Thoracic aorta (tissue), 2 donors: ENCODE data around the gene DICER1. TPM values are rescaled to one million over a fixed set of nuclear protein-coding genes. Genes with fewer than 3 reads are reported as not detected.

Source experiments
- ATAC-seq: fragments of 150-250 bp; one replicate; pipeline ENCODE4 v1.8.0; 2017; ENCODE audit warnings: low read depth; ENCODE audit not compliant: insufficient number of reproducible peaks, low FRiP score
- DNase-seq: peaks from one replicate; pipeline ENCODE4 v3.0.0-alpha.2; 2020; ENCODE audit warnings: low spot score
- H3K27ac ChIP-seq, 2 donors: fragments of 200-600 bp; sonication (generic); 1 replicate in 1 of 2; 2 replicates in 1 of 2; pipeline ENCODE4 v1.5.1; 2016; ENCODE audit warnings: mild to moderate bottlenecking in 2 of 2, moderate library complexity in 2 of 2
- H3K27me3 ChIP-seq: fragments of 200-600 bp; sonication (generic); replicated peaks from 2 replicates; pipeline ENCODE4 v1.6.0; 2016; ENCODE audit warnings: mild to moderate bottlenecking; ENCODE audit not compliant: insufficient read depth
- H3K36me3 ChIP-seq: fragments of 200-600 bp; sonication (generic); one replicate; pipeline ENCODE4 v1.5.1; 2016
- H3K4me1 ChIP-seq, 2 donors: fragments of 200-600 bp; sonication (generic); 1 replicate in 1 of 2; 2 replicates in 1 of 2; pipeline versions ENCODE4 v1.5.1 to v1.6.0; 2016; ENCODE audit warnings: low read depth in 2 of 2, mild to moderate bottlenecking in 1 of 2; ENCODE audit not compliant: control insufficient read depth in 1 of 2
- H3K4me3 ChIP-seq: fragments of 200-600 bp; sonication (generic); 2 replicates; pipeline ENCODE4 v1.5.1; 2016; ENCODE audit warnings: mild to moderate bottlenecking
- H3K9me3 ChIP-seq: fragments of 200-600 bp; sonication (generic); 2 replicates; pipeline ENCODE4 v1.5.1; 2016
- total RNA-seq, 2 donors: library from RNA; depleted of rRNA; stranded (reverse); fragments of >200 nt; gene quantifications; one replicate each; pipeline versions ENCODE4 v1.1.0 to v1.2.3, GENCODE V29; 2016
- TF ChIP-seq, protein P1 (sequence below): fragments of 200-600 bp; sonication (generic); IDR thresholded peaks from one replicate; pipeline ENCODE4 v1.5.1; 2019; ENCODE audit warnings: antibody characterized with exemption

Gene DICER1
- total RNA-seq, 2 donors from 2014 or later, result 56.3 to 92.5 TPM

DNA sequence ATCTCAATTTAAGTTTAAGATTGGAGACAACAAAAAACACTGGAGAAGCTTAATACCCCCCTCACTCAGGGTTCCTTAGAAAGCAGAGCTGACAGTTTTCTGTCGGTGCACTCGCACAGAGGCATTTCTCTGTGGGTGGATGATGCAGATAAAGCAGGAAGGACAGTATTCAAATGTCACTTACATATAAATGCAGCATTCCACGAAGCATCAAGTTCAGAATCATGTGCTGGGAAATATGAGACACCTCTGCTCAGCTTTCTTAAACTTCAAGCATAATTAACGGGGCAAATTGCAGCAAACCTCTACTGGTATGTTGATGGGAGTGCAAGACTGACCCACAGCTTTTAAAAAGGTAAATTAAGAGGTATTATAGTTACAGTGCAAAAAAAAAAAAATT lies 68.7 kb downstream of the DICER1 start:
- ATAC-seq (no peak), DNase-seq (no peak)

DNA sequence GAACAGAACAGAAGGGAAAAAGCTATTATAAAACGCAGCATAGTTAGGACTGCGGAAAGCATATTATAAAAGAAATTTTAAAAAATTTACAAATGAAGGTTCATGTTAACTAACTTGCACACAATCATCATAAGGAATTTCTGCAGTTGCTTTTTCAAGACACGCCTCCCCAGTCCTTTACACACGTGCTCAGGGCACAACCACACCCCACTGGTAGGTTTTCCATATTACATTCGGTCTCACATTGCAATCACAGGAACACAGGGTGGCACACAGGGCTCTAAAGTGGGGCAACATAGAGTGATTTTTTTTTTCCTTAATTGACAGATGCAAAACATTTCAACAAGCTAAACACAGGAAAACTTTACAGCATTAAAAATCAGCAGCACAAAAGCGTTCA lies 69.7 kb downstream of the DICER1 start:
- no peak for DNase-seq
- TF ChIP-seq, protein P1, sequence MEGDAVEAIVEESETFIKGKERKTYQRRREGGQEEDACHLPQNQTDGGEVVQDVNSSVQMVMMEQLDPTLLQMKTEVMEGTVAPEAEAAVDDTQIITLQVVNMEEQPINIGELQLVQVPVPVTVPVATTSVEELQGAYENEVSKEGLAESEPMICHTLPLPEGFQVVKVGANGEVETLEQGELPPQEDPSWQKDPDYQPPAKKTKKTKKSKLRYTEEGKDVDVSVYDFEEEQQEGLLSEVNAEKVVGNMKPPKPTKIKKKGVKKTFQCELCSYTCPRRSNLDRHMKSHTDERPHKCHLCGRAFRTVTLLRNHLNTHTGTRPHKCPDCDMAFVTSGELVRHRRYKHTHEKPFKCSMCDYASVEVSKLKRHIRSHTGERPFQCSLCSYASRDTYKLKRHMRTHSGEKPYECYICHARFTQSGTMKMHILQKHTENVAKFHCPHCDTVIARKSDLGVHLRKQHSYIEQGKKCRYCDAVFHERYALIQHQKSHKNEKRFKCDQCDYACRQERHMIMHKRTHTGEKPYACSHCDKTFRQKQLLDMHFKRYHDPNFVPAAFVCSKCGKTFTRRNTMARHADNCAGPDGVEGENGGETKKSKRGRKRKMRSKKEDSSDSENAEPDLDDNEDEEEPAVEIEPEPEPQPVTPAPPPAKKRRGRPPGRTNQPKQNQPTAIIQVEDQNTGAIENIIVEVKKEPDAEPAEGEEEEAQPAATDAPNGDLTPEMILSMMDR, result no peak
- Histone ChIP-seq H3K4me1 (no peaks in the 10 kb centered on the region), H3K9me3 (no peaks in the 10 kb centered on the region), H3K36me3 (peaks cover 22% of the 10 kb centered on the region), H3K27me3 (no peaks in the 10 kb centered on the region), H3K27ac (no peak overlapping the region), H3K4me3 (no peak overlapping the region)
- no peak for ATAC-seq

More for the DNA sequence above, 68.7 kb downstream of the DICER1 start:
- Histone ChIP-seq H3K4me3 (no peak overlapping the region), H3K27me3 (no peaks in the 10 kb centered on the region), H3K36me3 (peaks cover 29% of the 10 kb centered on the region), H3K27ac (no peak overlapping the region), H3K9me3 (no peaks in the 10 kb centered on the region), H3K4me1 (no peaks in the 10 kb centered on the region)
- TF ChIP-seq, protein P1, result no peak

DNA sequence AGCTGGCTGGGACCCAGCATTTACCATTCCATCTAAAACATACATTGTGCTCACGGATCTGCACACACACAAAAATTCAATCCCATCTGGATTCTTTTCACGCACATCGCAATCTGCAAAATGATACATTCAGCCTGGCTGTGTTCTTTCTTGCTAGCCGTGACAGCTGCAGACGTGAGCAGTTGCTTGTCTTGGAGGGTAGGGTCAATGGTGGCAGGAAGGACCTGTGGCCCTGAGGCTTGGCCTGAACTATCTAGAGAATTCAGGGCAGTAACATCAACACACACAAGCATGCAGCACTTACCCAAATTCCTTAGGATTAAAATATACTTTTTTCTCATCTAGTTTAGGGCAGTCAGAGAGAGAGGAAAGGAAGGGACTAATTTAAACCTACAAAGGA lies 72.0 kb downstream of the DICER1 start:
- H3K27ac ChIP-seq, result no peak overlapping the region
- DNase-seq (no peak), ATAC-seq (no peak)
- H3K36me3 ChIP-seq, result peaks cover 13% of the 10 kb centered on the region
- no peaks in the 10 kb centered on the region for H3K9me3 ChIP-seq
- no peaks in the 10 kb centered on the region for H3K4me1 ChIP-seq
- H3K27me3 ChIP-seq, result no peaks in the 10 kb centered on the region
- H3K4me3 ChIP-seq, result no peak overlapping the region
- TF ChIP-seq, protein P1, result no peak

DNA sequence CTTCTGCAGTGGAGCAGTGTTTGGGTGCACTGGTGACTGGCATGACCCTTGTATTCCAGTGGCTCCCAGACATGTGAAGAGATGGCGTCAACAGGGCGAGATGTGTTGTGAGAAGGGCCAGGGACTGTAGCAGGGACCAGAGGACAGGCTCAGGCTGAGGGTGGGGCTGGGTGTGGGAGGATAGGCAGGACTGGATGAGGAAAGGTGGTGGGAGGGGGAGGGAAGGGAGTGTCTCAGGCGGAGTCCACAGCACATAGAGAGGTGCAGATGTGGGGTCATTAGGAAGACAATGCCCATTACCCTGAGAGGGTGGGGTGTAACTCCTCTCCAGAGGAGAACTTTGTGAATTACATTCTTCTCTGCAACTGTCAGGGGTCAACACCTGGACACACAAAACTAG lies 78.5 kb downstream of the DICER1 start:
- Histone ChIP-seq H3K27ac (no peak overlapping the region), H3K27me3 (no peaks in the 10 kb centered on the region), H3K4me3 (no peak overlapping the region), H3K36me3 (no peaks in the 10 kb centered on the region), H3K9me3 (no peaks in the 10 kb centered on the region), H3K4me1 (peaks cover 0 to 9% of the 10 kb centered on the region in 2 donors)
- TF ChIP-seq, protein P1, result no peak
- ATAC-seq (no peak), DNase-seq (no peak)

DNA sequence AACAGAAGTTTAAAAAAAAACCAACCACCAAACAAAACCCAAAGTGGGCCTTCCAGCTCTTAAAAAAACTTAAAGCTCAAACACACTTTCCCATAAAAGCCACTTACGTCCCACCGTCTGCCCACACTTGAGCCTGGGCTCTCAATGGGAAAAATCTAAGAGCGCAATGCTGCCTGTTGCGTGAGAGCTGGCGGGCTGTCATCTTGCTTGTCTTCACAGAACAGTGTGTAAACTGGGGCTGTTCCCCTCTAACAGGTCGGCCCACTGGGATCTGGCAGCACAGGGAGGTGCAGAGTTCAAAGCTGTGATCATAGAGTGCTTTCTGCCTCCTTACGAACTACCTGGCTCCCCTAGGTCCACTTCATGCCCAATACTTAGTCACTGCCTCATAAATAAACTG lies 80.0 kb downstream of the DICER1 start:
- TF ChIP-seq, protein P1, result no peak
- DNase-seq, result no peak
- H3K4me1 ChIP-seq, result peaks cover 0 to 9% of the 10 kb centered on the region in 2 donors
- no peaks in the 10 kb centered on the region for H3K9me3 ChIP-seq
- no peak overlapping the region for H3K4me3 ChIP-seq
- no peaks in the 10 kb centered on the region for H3K36me3 ChIP-seq
- no peak overlapping the region for H3K27ac ChIP-seq
- no peak for ATAC-seq
- H3K27me3 ChIP-seq, result no peaks in the 10 kb centered on the region
